Measurements from ENCODE around the gene DR1.

DR1 gene

DNA sequence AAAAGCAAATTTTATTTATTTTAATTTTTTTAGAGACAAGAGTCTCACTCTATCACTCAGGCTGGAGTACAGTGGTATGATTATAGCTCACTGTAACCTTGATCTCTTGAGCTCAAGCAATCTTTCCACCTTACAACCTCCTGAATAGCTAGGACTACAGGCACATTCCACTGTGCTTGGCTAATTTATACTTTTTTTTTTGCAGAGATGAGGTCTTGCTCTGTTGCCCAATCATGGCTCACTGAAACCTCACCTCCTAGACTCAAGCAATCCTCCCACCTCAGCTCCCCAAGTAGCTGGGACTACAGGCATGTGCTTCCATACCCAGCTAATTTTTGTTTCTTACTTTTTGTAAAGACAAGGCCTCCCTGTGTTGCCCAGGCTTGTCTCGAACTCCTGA, 49.5 kb downstream of the DR1 start:
- DNase-seq, result no peak

DNA sequence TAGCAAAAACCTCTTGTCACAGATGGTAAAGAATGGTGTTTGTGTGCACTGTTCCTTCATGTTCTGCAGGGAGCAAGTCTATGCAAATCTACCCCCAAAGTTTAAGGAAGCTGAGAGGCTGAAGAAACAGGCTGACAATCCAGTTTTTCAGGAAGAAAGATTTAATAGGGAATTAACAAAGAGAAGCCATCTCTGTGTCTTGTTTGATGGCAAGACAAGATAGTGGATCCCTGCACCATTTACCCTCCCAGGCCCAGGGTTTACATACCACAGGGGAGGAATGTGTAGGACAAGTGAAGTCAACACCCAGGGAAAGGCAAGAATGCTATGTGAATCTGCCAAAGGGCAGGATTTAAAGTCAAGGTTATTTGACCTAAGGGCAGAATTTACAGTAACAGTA, 54.1 kb downstream of the DR1 start:
- DNase-seq, result no peak

DNA sequence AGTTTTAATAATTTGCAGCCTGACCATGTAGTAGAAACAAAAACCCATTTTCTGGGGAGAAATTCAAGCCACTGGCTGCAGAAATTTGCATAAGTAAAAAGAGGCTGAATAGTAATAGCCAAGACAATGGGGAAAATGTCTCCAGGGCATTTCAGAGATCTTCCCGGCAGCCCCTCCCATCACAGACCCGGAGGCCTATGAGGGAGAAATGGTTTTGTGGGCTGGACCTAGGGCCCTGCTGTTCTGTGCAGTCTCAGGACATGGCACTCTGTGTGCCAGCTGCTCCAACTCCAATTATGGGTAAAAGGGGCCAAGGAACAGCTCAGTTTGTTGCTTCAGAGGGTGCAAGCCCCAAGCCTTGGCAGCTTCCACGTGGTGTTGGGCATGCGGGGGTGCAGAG, 62.5 kb downstream of the DR1 start:
- DNase-seq, result no peak

DNA sequence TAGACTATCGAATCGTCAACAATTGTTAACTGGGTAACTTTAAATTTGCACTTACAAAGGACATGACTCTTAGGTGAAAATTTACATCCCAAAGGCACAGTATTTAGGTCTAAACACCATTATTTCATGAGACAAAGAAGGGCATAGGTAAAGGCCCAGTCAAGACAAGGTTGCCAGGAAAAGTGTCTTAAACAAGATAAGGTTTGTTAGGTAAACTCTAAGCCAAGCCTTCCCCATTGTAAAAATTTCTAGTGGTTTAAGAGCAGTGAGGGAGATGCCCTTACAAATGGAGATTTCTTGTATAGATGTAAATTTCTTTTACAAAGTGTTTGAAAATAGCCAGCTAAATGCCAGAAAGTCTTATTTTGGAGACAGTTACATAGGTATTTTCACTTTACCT, 65.3 kb downstream of the DR1 start:
- no peak for DNase-seq

DNA sequence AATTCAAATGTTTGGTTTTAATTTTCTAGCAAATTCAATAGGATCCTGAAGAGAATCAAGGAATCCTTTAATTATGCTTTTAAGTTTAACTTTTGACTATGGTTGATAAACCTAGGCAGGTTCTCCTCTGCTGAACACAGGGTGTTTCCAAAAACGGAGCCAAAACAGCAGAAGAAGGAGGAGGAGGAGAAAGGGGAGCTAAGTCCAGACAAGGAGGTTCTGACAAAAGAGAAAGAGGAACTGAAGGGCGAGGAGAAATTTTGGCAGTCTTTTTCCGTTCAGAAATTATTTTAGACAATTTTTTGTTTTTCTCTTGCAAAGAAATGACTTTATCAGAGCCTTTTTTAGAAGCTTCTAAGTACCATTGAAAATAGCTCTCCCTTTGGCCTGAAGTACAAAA, 69.0 kb downstream of the DR1 start:
- DNase-seq, result no peak

DNA sequence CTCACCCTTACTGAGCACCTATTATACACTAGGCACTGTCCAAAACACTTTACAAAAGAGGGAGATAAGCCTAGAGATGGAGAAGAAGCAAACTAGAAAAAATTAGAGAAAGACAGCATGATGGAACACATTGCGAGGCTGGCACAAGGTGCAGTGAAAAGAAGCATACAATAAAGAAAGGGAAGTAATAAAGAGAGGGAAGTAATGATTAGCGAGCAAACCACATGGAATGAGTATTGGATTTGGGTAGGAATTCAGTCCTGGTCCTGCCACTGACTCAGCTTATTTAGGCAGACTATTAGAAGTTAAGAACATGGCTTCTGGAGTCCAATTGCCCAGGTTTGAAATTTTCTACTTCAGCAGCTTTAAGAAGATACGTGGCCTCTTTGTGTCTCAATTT, 69.6 kb downstream of the DR1 start:
- DNase-seq, result no peak

DNA sequence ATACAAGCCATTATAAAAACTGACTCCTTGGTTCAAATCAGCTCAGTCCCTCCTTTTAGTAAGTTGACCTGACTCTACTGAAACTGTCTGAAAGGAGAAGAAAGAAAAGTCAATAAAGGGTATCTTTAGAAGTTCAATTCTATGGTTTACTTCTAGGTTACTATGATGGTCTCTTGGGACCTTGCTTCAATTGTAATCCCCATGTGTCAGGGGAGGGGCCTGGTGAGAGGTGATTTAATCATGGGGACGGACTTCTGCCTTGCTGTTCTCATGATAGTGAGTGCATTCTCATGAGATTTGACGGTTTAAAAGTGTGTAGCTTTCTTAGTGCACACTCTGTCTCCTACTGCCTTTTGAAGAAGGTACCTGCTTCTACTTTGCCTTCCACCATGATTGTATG, 70.5 kb downstream of the DR1 start:
- DNase-seq, result no peak
